Gastrocnemius medialis (tissue), 4 donors: ENCODE measurements around the gene SSU72.
"Not testable (repeated sequence)": the region's sequence is repeated elsewhere in the genome, so short reads cannot be mapped to it uniquely, and the experiment has no call there.

Experiments
- POLR2A ChIP-seq, 2 donors: fragments of 450-650 bp; IDR thresholded peaks; one replicate each; pipeline ENCODE4 v1.6.1; 2017; ENCODE audit warnings: antibody characterized with exemption in 2 of 2, mild to moderate bottlenecking in 2 of 2, moderate library complexity in 2 of 2
- TF ChIP-seq, protein P1 (sequence below), 5 experiments: fragments of 450-650 bp in 3 of 5; fragments of 200-600 bp in 2 of 5; sonication (generic) in 2 of 5; IDR thresholded peaks in 4 of 5; conservative IDR thresholded peaks in 1 of 5; 1 replicate in 4 of 5; 2 replicates in 1 of 5; pipeline ENCODE4 v1.5.1; 2016 to 2019; ENCODE audit warnings: antibody characterized with exemption in 5 of 5, mild to moderate bottlenecking in 3 of 5, moderate library complexity in 3 of 5

GRCh38 chr1:1505801-1506200, 68.9 kb downstream of the SSU72 start:
- not testable (repeated sequence) for TF ChIP-seq POLR2A (IDR thresholded peaks at IDR 0.05)
- TF ChIP-seq, protein P1, sequence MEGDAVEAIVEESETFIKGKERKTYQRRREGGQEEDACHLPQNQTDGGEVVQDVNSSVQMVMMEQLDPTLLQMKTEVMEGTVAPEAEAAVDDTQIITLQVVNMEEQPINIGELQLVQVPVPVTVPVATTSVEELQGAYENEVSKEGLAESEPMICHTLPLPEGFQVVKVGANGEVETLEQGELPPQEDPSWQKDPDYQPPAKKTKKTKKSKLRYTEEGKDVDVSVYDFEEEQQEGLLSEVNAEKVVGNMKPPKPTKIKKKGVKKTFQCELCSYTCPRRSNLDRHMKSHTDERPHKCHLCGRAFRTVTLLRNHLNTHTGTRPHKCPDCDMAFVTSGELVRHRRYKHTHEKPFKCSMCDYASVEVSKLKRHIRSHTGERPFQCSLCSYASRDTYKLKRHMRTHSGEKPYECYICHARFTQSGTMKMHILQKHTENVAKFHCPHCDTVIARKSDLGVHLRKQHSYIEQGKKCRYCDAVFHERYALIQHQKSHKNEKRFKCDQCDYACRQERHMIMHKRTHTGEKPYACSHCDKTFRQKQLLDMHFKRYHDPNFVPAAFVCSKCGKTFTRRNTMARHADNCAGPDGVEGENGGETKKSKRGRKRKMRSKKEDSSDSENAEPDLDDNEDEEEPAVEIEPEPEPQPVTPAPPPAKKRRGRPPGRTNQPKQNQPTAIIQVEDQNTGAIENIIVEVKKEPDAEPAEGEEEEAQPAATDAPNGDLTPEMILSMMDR (IDR thresholded peaks at IDR 0.05 in 4 of 5, conservative IDR thresholded peaks at IDR 0.05 in 1 of 5): not testable (repeated sequence)
